ENCODE measurements around the gene TGFB2. TPM values are rescaled to one million over a fixed set of nuclear protein-coding genes. Genes with fewer than 3 reads are reported as not detected.

The TGFB2 gene
- total and polyA plus RNA-seq, 2 experiments from 2014 or later, result 0.31 to 1.4 TPM

GRCh38 chr1:218459450-218459849 lies 114.3 kb downstream of the TGFB2 start (continued):
- TF ChIP-seq STAT1 (IDR thresholded peaks at IDR 0.05; ENCODE audit: unreplicated experiment), result no peak
- TF ChIP-seq ZNF114 (CRISPR knock-in tag; IDR thresholded peaks at IDR 0.05), result no peak
- TF ChIP-seq REST (IDR thresholded peaks at IDR 0.05; ENCODE audit: unreplicated experiment), result no peak
- no peak for TF ChIP-seq POLR2AphosphoS5 (IDR thresholded peaks at IDR 0.05; ENCODE audit: low read depth)
- TF ChIP-seq NANOG (IDR thresholded peaks at IDR 0.05; ENCODE audit: borderline replicate concordance), result no peak
- no peak for TF ChIP-seq ZNF331 (CRISPR knock-in tag; IDR thresholded peaks at IDR 0.05; ENCODE audit: low read depth)

GRCh38 chr1:218459878-218460711 lies 115.0 kb downstream of the TGFB2 start:
- H3K9me2 ChIP-seq (ENCODE audit: insufficient read depth), result no peaks in the 10 kb centered on the region
- Mint-ChIP-seq H3K4me1 (peaks cover 21% of the 10 kb centered on the region), H3K4me3 (peak overlapping the region; percentile 21; the same call in 1 of the 3 replicates), H3K27me3 (ENCODE audit: insufficient read depth, low read depth, poor library complexity) (no peaks in the 10 kb centered on the region), H3K9me3 (no peaks in the 10 kb centered on the region), H3K27ac (peak overlapping the region; percentile 83), H3K36me3 (ENCODE audit: low read depth) (no peaks in the 10 kb centered on the region; the same call in 2 of the 3 replicates)
- no peaks in the 10 kb centered on the region for H3K36me3 ChIP-seq (ENCODE audit: insufficient read depth)
- DNase-seq (ENCODE audit: low spot score) (peak; percentile 87), ATAC-seq (peak; percentile 90)
- H3K27me3 ChIP-seq (ENCODE audit: insufficient read depth), result no peaks in the 10 kb centered on the region
- H3F3A ChIP-seq (replicated peaks; ENCODE audit: low read depth), result no peaks in the 10 kb centered on the region
- H2AFZ ChIP-seq, result peak overlapping the region; percentile 26; the same call in 1 of the 2 replicates
- H3K4me1 ChIP-seq (ENCODE audit: insufficient read depth), result peaks cover 2% of the 10 kb centered on the region
- no peaks in the 10 kb centered on the region for H4K20me1 ChIP-seq (replicated peaks; ENCODE audit: insufficient read depth)
- no peak overlapping the region for H3K27ac ChIP-seq (ENCODE audit: low read depth)
- TF ChIP-seq ZNF462 (CRISPR knock-in tag; IDR thresholded peaks at IDR 0.05) (0 out of 2 replicates have a peak, but pooled peaks have one; percentile 14), REST (IDR thresholded peaks at IDR 0.05; ENCODE audit: unreplicated experiment) (no peak), CREB1 (CRISPR knock-in tag; IDR thresholded peaks at IDR 0.05; ENCODE audit: low read depth) (0 out of 2 replicates have a peak, but pooled peaks have one; percentile 17)
- H3K79me2 ChIP-seq (replicated peaks; ENCODE audit: insufficient read depth), result no peaks in the 10 kb centered on the region
- peak overlapping the region; percentile 46 for H3K4me2 ChIP-seq
- H3K4me3 ChIP-seq, result no peak overlapping the region

Data from GM23338 (cell line).